ENCODE results near the gene COTL1. TPM values are rescaled to one million over a fixed set of nuclear protein-coding genes. Genes with fewer than 3 reads are reported as not detected.

Gene COTL1
- total and polyA plus RNA-seq, 2 of the 13 experiments (the other 11 are each of a cell fraction or from before 2014, with no cell fraction given): 8.7 to 16.9 TPM

- intact Hi-C loops (cut with micrococcal nuclease; ENCODE audit: unreplicated experiment) (no loop called here), in situ Hi-C loops (cut with HindIII; ENCODE audit: extremely low pct_ligation_motif_present, low pct_unique_long_range_greater_than_20kb) (no loop called here)
- Histone ChIP-seq H3K4me2 (ENCODE audit: low read depth, low read length) (no peak overlapping the region), H2AFZ (ENCODE audit: low read length) (no peak overlapping the region), H3K36me3 (replicated peaks in 1 of 2; ENCODE audit: control insufficient read depth in 1 of 2, insufficient read depth in 2 of 2, low read length in 2 of 2) (no peaks in the 10 kb centered on the region), H3K79me2 (ENCODE audit: insufficient read depth, low read length) (no peaks in the 10 kb centered on the region), H3K4me3 (replicated peaks in 1 of 3; ENCODE audit: insufficient read depth in 1 of 3, low read depth in 2 of 3, low read length in 3 of 3) (no peak overlapping the region), H3K27ac (ENCODE audit: extremely low read length, insufficient read depth, low read length) (no peak overlapping the region), H3K27me3 (ENCODE audit: control insufficient read depth in 1 of 2, insufficient read depth in 2 of 2, low read length in 2 of 2) (no peaks in the 10 kb centered on the region), H3K9me3 (ENCODE audit: low read length) (no peaks in the 10 kb centered on the region), H3K4me1 (ENCODE audit: insufficient read depth, low read length) (no peaks in the 10 kb centered on the region), H4K20me1 (ENCODE audit: insufficient read depth, low read length) (no peaks in the 10 kb centered on the region), H3K9ac (ENCODE audit: insufficient read depth, low read depth, low read length) (no peak overlapping the region)
- peak; percentile 50 for ATAC-seq
- ChIA-PET CTCF (ENCODE audit: low intra/inter-chr PET ratio, low total read pairs) (no interaction called here), POLR2A (no interaction called here)
- FAIRE-seq: no peak
- TF ChIP-seq ZSCAN31 (CRISPR knock-in tag; IDR thresholded peaks at IDR 0.05; ENCODE audit: low read depth) (no peak), DMTF1 (CRISPR knock-in tag; IDR thresholded peaks at IDR 0.05) (no peak), STAG1 (CRISPR knock-in tag; IDR thresholded peaks at IDR 0.05) (peak; percentile 56), SUZ12 (IDR thresholded peaks at IDR 0.05; ENCODE audit: low read depth, low read length) (no peak), CTCF (CRISPR knock-in tag; IDR thresholded peaks at IDR 0.05) (peak; percentile 38; the same call in 1 of the 2 replicates), ZNF841 (CRISPR knock-in tag; IDR thresholded peaks at IDR 0.05; ENCODE audit: borderline replicate concordance) (no peak), ZNF556 (CRISPR knock-in tag; IDR thresholded peaks at IDR 0.05; ENCODE audit: borderline replicate concordance) (no peak), FOXK1 (CRISPR knock-in tag; IDR thresholded peaks at IDR 0.05; ENCODE audit: borderline replicate concordance, low read depth) (no peak), ZNF24 (IDR thresholded peaks at IDR 0.05) (no peak), ZNF225 (CRISPR knock-in tag; IDR thresholded peaks at IDR 0.05) (no peak), ESRRA (CRISPR knock-in tag; IDR thresholded peaks at IDR 0.05; ENCODE audit: low read depth) (no peak), MAFG (CRISPR knock-in tag; IDR thresholded peaks at IDR 0.05) (no peak), AGO1 (IDR thresholded peaks at IDR 0.05; ENCODE audit: low read depth, low read length, poor library complexity, severe bottlenecking) (no peak), ZNF546 (CRISPR knock-in tag; conservative IDR thresholded peaks at IDR 0.05) (no peak), ZFP36L1 (CRISPR knock-in tag; IDR thresholded peaks at IDR 0.05) (no peak), SRY (CRISPR knock-in tag; IDR thresholded peaks at IDR 0.05) (no peak)
- BruUV-seq (replicated peaks): no TSS peak
- WGBS (ENCODE audit: low lambda C conversion rate): 90% methylated on average over 12 of the region's 12 CpGs
- no peak for DNase-seq (ENCODE audit: low spot score)
These were observed 43.7 kb downstream of the COTL1 start for GRCh38 chr16:84574191-84574590.
